Measurements from ENCODE around the gene CDK15.
"Not testable (repeated sequence)": the region's sequence is repeated elsewhere in the genome, so short reads cannot be mapped to it uniquely, and the experiment has no call there.

Gene CDK15

GRCh38 chr2:201806442-201807170 lies at the start of gene CDK15:
TSS of gene CDK15 (plus strand) at chr2:201806537. CDS start at chr2:201806665, 128 bp downstream.
- no peak for DNase-seq (ENCODE audit: low read depth)

GRCh38 chr2:201758234-201758633 lies 48.1 kb upstream of the CDK15 start:
- no peak for DNase-seq (ENCODE audit: low read depth)

GRCh38 chr2:201758873-201759272 lies 47.5 kb upstream of the CDK15 start:
- DNase-seq (ENCODE audit: low read depth): no peak

GRCh38 chr2:201759567-201759966 lies 46.8 kb upstream of the CDK15 start:
- no peak for DNase-seq (ENCODE audit: low read depth)

- no peak for DNase-seq (ENCODE audit: low read depth)
Observed at GRCh38 chr2:201761101-201761500, 45.2 kb upstream of the CDK15 start.

GRCh38 chr2:201764469-201764868 lies 41.9 kb upstream of the CDK15 start:
- DNase-seq (ENCODE audit: low read depth): not testable (repeated sequence)

- DNase-seq (ENCODE audit: low read depth): no peak
Observed at GRCh38 chr2:201765799-201766198, 40.5 kb upstream of the CDK15 start.

GRCh38 chr2:201768918-201769317 lies 37.4 kb upstream of the CDK15 start:
- no peak for DNase-seq (ENCODE audit: low read depth)

- no peak for DNase-seq (ENCODE audit: low read depth)
Observed at GRCh38 chr2:201769666-201770373, 36.5 kb upstream of the CDK15 start.

- no peak for DNase-seq (ENCODE audit: low read depth)
Observed at GRCh38 chr2:201773990-201774389, 32.3 kb upstream of the CDK15 start.

- DNase-seq (ENCODE audit: low read depth): no peak
Observed at GRCh38 chr2:201774546-201774945, 31.8 kb upstream of the CDK15 start.

- no peak for DNase-seq (ENCODE audit: low read depth)
Observed at GRCh38 chr2:201775326-201775725, 31.0 kb upstream of the CDK15 start.

GRCh38 chr2:201777043-201777442 lies 29.3 kb upstream of the CDK15 start:
- no peak for DNase-seq (ENCODE audit: low read depth)

GRCh38 chr2:201777869-201778268 lies 28.5 kb upstream of the CDK15 start:
- DNase-seq (ENCODE audit: low read depth): no peak

GRCh38 chr2:201779901-201780673 lies 26.2 kb upstream of the CDK15 start:
- no peak for DNase-seq (ENCODE audit: low read depth)

GRCh38 chr2:201780674-201781493 lies 25.5 kb upstream of the CDK15 start, which contains the start of gene ALS2:
TSS of gene ALS2 (minus strand) at chr2:201780933. CDS start at chr2:201768885, 12,048 bp downstream.
- peak; percentile 92 for DNase-seq (ENCODE audit: low read depth)

- DNase-seq (ENCODE audit: low read depth): no peak
Observed at GRCh38 chr2:201781557-201782051, 24.7 kb upstream of the CDK15 start.

- no peak for DNase-seq (ENCODE audit: low read depth)
Observed at GRCh38 chr2:201784563-201784962, 21.8 kb upstream of the CDK15 start.

GRCh38 chr2:201785135-201785534 lies 21.2 kb upstream of the CDK15 start:
- no peak for DNase-seq (ENCODE audit: low read depth)

- no peak for DNase-seq (ENCODE audit: low read depth)
Observed at GRCh38 chr2:201786471-201786870, 19.9 kb upstream of the CDK15 start.

GRCh38 chr2:201788371-201788770 lies 18.0 kb upstream of the CDK15 start:
- DNase-seq (ENCODE audit: low read depth): no peak

- no peak for DNase-seq (ENCODE audit: low read depth)
Observed at GRCh38 chr2:201789395-201789794, 16.9 kb upstream of the CDK15 start.
